Ramos (cell line): ENCODE results near the gene LAMC1.
"Not testable (repeated sequence)": the region's sequence is repeated elsewhere in the genome, so short reads cannot be mapped to it uniquely, and the experiment has no call there.

Experiments used
- in situ Hi-C: fragments of 300-500 bp; cut with MboI; formaldehyde crosslinking; loops from one replicate; pipeline ENCODE4 v1.14.3; 2022; ENCODE audit warnings: low sequenced_read_pairs; ENCODE audit not compliant: unreplicated experiment

Gene LAMC1

GRCh38 chr1:183040547-183040971 lies 17.3 kb downstream of the LAMC1 start:
- in situ Hi-C loops = no loop called here

GRCh38 chr1:183043254-183043653 lies 20.0 kb downstream of the LAMC1 start:
- in situ Hi-C loops = no loop called here

DNA sequence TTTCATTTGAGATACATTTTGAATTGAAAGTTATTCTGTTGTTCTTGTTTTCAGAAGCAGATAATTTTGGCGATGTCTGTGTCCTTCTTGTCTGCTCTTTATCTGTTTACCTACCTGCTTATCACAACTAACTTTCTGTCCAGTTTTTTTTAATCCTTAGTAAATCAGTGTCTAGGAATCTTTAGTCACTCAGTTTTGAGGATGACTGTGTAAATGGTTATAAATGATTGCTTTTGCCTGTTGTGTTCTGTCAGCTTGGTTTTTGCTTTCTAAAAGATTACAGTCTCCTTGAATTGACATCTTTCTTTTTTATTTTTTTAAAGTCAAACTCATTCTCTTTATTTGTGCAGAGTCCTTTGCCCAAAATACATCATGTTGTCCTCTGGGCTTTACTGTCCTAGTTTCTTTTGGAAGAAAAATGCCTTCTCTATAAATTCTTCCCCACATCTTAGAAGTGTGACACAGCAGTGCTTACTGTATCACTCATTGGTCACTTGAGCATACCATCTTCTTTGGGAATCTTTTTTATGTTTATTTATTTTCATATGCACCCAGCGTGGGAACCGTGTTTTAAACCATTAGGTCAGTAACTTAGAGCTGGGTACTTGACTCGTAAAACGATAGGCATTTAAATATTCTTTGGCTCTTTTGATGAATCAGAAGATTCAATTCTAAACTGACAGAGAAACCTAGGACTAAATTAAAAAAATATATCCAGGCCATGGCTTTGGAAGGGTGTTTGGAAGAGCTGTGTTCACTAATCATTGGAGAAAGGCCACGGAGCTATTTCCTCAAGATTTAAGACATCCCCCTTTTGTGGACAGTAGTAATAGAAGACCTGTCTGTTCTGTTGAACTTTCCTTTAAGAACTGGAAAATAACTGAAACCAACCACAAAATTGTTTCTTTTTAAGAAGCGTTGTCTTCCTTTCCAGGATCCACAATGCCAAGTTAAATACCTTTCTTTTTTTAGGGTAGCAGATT lies 20.9 kb downstream of the LAMC1 start:
- in situ Hi-C loops = no loop called here

DNA sequence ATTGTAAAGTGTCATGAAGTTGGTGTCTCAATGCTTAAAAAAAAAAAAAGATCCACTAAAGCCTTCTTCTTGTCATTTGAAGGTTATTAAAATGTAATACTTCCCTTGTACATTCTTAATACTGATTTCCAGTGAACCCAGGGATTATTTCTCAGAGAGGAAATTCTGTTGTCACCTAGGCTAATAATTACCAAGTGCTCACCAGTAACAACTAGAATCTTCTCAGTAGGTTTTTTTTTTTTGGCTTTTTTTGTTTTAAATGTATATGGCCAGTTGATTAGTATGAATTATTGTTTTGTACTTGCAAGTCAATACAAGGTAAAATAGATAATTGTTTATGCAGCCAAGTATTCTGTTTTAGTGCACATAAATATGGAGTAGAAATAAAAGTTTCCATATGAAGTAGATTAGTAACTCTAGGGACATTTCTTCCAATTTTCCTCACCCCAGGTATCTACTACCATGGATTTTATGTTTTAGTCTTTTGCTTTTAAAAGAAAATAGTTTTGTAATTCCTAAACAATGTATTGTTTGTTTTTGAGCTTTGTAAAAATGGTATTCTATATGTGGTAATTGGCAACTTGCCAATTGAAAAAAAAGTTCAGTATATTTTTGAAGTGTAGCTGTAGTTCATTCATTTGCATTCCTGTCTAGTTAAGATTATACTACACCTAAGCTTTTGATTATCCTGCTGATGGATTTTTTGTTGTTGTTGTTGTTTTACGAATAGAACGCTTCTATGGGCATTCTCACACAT lies 21.9 kb downstream of the LAMC1 start:
- in situ Hi-C loops = no loop called here

DNA sequence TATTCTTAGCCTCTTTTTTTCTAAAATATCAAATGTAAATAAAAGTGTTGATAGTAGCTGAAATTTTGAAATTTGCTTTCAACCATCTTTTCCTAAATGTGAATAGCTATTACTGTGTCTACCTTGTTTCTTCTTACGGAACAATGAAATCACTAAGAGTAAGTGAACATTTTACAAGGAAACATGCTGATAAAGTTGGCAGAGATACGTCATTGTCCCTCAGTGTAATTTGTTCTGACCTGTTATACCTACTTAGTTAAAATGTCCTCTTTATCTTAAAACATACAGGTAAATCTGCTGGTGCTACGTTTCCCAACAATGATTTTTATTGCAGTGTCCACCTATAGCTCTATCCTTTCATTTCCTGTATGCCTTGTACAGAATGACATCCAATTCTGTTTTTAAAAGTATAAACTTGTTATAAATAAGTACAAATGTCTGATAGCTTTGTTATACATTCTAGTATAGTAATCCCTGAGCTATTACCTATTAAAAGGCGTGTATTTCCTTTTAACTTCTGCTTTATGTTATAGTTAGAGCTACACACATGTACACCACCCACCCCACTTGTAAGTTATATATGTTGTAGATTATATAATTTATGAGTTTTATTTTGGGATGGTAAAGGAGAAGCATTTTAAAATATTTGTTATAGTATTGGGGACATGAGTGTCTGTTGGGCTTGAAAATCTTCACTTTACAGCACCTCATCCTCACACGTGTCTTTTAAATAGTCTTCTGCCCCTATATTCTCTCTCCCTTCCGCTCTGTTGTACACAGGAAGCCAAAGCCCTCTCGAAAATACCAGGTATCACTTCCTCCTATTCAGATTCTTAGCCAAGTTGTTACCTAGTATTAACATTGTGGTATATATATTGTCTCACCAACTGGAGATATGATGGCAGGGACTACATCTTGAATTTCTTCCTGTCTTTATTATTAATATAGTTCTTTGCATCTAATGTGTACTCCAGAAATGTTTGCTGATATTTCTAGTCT lies 25.2 kb downstream of the LAMC1 start:
- in situ Hi-C loops = no loop called here

- in situ Hi-C loops = no loop called here
These were observed 28.3 kb downstream of the LAMC1 start for GRCh38 chr1:183051546-183051945.

DNA sequence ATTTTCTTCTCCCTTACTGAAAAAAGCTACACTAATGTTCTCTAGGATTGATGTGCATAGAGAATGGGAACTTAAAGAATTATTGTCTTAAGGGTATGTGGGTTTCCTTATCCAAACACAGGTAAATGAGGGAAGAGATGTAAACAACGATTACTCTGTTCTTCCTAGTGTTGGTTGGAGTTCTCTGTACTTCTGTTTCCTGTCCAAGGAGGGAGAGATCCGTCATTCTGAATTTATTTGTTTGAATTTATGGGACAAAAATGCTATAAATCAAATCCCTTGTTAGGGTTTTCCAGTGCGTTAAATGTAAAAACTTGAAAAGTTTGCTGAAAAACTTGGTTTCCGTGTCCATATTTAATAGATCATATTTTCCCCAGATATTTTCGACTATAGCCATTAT lies 29.6 kb downstream of the LAMC1 start:
- in situ Hi-C loops = no loop called here

DNA sequence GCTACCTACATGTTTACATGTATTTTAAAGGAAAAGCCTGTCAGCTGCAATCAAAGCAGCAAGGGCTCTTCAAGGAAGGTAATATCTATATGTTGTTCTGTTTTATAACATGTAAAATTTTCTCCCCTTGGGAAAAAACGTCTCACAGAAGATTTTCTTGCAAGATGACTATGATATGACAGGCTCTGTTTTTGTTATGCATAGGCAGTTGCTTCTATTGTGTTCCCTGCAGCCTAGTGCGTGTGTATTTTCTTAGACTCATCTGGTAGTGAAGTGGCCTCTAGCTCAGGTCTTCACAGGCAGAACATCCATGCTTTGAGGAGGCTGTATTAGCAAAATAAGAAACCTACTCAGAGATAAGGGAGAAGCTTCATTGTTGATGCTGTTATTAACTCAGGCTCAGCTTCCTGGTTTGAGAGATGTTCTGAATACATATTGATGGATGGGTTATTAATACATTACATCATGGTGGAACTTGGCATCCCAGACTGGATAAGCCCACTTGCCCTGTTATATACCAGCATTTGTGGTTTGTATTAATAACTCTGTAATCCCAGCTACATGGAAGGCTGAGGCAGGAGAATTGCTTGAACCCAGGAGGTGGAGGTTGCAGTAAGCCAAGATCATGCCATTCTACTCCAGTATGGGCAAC lies 35.8 kb downstream of the LAMC1 start:
- in situ Hi-C loops = no loop called here

- in situ Hi-C loops = no loop called here
These were observed 38.0 kb downstream of the LAMC1 start for GRCh38 chr1:183061194-183061593.

GRCh38 chr1:183063349-183063748 lies 40.1 kb downstream of the LAMC1 start:
- in situ Hi-C loops = no loop called here

- in situ Hi-C loops = no loop called here
These were observed 42.0 kb downstream of the LAMC1 start for GRCh38 chr1:183065168-183065706.

DNA sequence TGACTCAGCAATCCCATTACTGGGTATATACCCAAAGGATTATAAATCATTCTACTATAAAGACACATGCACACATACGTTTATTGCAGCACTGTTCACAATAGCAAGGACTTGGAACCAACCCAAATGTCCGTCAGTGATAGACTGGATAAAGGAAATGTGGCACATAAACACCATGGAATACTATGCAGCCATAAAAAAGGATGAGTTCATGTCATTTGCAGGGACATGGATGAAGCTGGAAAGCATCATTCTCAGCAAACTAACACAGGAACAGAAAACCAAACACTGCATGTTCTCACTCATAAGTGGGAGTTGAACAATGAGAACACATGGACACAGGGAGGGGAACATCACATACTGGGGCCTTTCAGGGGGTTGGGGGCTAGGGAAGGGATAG lies 43.2 kb downstream of the LAMC1 start:
- in situ Hi-C loops = not testable (repeated sequence)

GRCh38 chr1:183069562-183070216 lies 46.5 kb downstream of the LAMC1 start:
- in situ Hi-C loops = no loop called here

DNA sequence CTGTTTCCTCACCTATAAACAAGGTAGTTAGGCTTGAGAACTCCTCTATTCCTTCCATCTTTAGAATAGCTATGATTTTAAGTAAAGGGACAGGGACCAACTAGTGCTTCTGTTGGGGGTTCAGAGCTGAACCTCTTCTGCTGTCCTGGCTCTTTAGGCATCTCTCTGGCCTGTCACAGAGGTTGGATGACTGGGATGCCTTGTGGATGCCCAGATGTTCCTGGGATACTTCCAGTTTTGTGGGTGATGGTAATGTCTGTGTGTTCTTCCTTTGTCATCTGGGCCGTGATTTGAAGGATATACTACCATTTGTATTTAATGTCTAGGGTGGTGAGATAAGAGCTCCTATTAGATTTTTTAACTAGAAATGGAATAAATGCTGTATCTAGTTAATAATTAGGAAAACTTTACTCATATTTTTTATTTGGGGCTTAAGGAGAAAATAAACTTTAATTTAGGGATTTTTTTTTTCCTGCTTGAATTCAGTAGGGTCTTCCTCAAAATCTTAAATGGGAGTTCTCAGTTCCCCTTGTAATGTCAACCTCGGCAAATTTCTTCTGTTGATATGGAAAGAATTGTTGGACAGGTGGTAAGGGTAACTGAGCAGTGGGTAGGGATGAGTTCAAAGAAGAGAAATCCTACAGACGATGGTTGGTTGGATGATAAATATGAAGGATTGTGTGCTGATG lies 47.2 kb downstream of the LAMC1 start:
- in situ Hi-C loops = no loop called here

DNA sequence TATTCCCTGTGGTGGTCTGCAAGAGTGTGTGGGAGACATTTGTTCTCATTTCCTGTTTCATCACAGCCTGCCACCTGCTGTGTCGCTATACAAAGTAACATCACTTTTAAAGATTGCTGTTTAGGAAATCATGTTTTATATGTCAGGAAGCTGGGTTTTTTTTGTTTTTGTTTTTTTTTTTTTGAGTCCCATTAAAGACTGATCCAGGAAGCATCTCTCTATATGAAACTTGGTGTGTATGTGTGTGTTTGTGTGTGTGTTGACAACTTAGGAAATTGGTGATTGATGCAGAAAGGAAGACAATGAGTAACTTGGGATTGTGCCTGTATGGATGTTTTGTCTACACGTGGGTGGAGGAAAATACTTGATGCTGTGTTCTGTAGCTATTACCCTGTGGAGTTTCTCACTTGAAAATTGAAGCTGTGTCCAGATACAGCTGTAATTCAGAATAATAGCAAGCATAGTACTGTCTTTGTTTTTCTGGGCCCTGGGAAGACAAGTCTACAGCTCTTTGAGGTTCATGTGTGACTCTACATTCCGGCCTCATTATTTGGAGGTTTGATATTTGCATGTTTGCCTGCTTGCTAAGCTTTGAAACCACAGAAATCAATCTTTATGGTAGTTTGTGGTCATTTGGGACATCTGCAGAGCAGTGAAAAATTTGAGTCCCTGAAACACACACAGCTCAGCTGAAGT lies 47.9 kb downstream of the LAMC1 start:
- in situ Hi-C loops = no loop called here

DNA sequence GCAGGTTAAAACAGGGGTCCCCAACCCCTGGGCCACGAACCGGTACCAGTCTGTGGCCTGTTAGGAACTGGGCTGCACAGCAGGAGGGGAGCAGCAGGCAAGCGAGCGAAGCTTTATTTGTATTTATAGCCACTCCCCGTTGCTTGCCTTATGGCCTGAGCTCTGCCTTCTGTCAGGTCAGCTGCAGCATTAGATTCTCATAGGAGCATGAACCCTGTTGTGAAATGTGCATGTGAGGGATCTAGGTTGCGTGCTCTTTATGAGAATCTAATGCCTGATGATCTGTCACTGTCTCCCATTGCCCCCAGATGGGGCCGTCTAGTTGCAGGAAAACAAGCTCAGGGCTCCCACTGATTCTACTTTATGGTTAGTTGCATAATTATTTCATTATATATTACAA lies 49.4 kb downstream of the LAMC1 start:
- in situ Hi-C loops = not testable (repeated sequence)

DNA sequence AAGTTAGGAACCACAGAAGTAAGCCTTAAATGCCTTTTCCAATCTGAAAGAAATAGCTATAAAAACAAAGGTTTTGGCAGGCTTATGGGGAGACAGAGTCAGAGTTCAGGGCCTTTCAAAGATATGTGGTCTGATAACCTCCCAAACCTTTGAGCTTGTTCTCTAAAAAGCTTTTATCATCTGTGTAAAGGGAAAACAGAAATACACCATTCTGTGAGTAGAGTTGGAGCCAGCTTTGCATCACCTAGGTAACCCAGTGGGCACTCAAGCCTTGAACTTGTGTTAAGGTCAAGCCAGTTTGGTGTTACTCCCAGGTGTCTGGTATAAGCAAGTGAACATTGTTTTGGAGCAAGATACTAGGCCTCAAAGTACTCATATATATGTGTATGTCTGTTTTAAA lies 50.1 kb downstream of the LAMC1 start:
- in situ Hi-C loops = no loop called here

- in situ Hi-C loops = no loop called here
These were observed 51.0 kb downstream of the LAMC1 start for GRCh38 chr1:183074215-183074614.
